Cardiac muscle cell (in vitro differentiated cells and primary cell): ENCODE data around the gene SERP2. TPM values are rescaled to one million over a fixed set of nuclear protein-coding genes. Genes with fewer than 3 reads are reported as not detected.

Experiments used
- DNase-seq, 2 donors: peaks; one replicate each; pipeline versions ENCODE4 v3.0.0 to v3.0.0-alpha.2; 2010 to 2017; ENCODE audit warnings: low read depth in 1 of 2, low spot score in 1 of 2
- H3K27ac ChIP-seq: fragments of 200-600 bp; sonication (generic); 2 replicates; pipeline ENCODE4 v1.5.1; 2016
- H3K27me3 ChIP-seq: fragments of 200-600 bp; sonication (generic); 2 replicates; pipeline ENCODE4 v1.6.0; 2016; ENCODE audit warnings: control low read depth
- H3K36me3 ChIP-seq: fragments of 200-600 bp; sonication (generic); 2 replicates; pipeline ENCODE4 v1.5.1; 2016; ENCODE audit warnings: control low read depth
- H3K4me1 ChIP-seq: fragments of 200-600 bp; sonication (generic); 2 replicates; pipeline ENCODE4 v1.8.1; 2017; ENCODE audit warnings: low read depth, mild to moderate bottlenecking, mixed run types
- H3K4me3 ChIP-seq: fragments of 200-600 bp; sonication (generic); 2 replicates; pipeline ENCODE4 v1.5.1; 2016; ENCODE audit warnings: mild to moderate bottlenecking
- H3K9me3 ChIP-seq: fragments of 200-600 bp; sonication (generic); 2 replicates; pipeline ENCODE4 v1.5.1; 2017; ENCODE audit warnings: low read depth, mild to moderate bottlenecking, control low read depth
- polyA plus RNA-seq: library from polyadenylated mRNA; unstranded; fragments of >200 nt; fragmentation: Nextera tagmentation; extraction: Ambion mirVana; gene quantifications from 2 replicates; pipeline ENCODE4 v1.2.1, GENCODE V29; 2016
- total RNA-seq: library from RNA; depleted of rRNA; stranded (reverse); fragments of >200 nt; gene quantifications from 2 replicates; pipeline ENCODE4 v1.2.3, GENCODE V29; 2016
- TF ChIP-seq, protein P1 (sequence below): IDR thresholded peaks from 2 replicates; pipeline ENCODE4 v1.5.1; 2012; ENCODE audit warnings: low read depth, mild to moderate bottlenecking, low read length

The SERP2 gene
- total and polyA plus RNA-seq, 2 experiments from 2014 or later: 3.5 to 9.0 TPM

- H3K27ac ChIP-seq: no peak overlapping the region
These were observed 706 bp downstream of the SERP2 start for GRCh38 chr13:44374348-44374712.

GRCh38 chr13:44378277-44378676 is 4.7 kb downstream of the SERP2 start:
- TF ChIP-seq, protein P1, sequence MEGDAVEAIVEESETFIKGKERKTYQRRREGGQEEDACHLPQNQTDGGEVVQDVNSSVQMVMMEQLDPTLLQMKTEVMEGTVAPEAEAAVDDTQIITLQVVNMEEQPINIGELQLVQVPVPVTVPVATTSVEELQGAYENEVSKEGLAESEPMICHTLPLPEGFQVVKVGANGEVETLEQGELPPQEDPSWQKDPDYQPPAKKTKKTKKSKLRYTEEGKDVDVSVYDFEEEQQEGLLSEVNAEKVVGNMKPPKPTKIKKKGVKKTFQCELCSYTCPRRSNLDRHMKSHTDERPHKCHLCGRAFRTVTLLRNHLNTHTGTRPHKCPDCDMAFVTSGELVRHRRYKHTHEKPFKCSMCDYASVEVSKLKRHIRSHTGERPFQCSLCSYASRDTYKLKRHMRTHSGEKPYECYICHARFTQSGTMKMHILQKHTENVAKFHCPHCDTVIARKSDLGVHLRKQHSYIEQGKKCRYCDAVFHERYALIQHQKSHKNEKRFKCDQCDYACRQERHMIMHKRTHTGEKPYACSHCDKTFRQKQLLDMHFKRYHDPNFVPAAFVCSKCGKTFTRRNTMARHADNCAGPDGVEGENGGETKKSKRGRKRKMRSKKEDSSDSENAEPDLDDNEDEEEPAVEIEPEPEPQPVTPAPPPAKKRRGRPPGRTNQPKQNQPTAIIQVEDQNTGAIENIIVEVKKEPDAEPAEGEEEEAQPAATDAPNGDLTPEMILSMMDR: no peak
- DNase-seq: no peak

More at GRCh38 chr13:44374348-44374712, 706 bp downstream of the SERP2 start:
- Histone ChIP-seq H3K27me3 (no peaks in the 10 kb centered on the region), H3K36me3 (no peaks in the 10 kb centered on the region), H3K4me3 (peak overlapping the region; percentile 41), H3K9me3 (no peaks in the 10 kb centered on the region), H3K4me1 (peaks cover 12% of the 10 kb centered on the region)
- DNase-seq: no peak
- TF ChIP-seq, protein P1: no peak

DNA sequence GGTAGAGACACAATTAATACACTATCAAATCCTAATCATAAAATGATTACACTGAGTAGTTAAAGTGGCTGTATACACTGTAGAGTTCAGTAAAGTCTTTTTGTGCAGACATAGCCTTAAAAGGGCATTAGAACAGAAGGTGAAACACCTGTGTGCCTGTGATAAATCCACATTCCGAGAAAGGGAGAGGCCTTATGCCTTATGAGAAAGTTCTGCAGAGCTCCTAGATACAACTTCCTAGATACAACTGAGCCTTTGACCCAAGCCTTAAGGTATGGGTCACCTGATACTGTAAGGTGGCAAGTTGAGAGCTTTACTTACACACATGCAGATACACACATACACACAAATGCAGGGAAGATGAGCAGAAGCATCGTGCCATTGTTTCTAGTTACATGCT is 6.3 kb downstream of the SERP2 start:
- Histone ChIP-seq H3K27ac (no peak overlapping the region), H3K9me3 (no peaks in the 10 kb centered on the region), H3K4me1 (peaks cover 29% of the 10 kb centered on the region), H3K27me3 (no peaks in the 10 kb centered on the region), H3K36me3 (no peaks in the 10 kb centered on the region), H3K4me3 (no peak overlapping the region)
- TF ChIP-seq, protein P1: no peak
- DNase-seq: no peak

More at GRCh38 chr13:44378277-44378676, 4.7 kb downstream of the SERP2 start:
- Histone ChIP-seq H3K36me3 (no peaks in the 10 kb centered on the region), H3K9me3 (no peaks in the 10 kb centered on the region), H3K27ac (no peak overlapping the region), H3K27me3 (no peaks in the 10 kb centered on the region), H3K4me3 (no peak overlapping the region), H3K4me1 (peaks cover 21% of the 10 kb centered on the region)

DNA sequence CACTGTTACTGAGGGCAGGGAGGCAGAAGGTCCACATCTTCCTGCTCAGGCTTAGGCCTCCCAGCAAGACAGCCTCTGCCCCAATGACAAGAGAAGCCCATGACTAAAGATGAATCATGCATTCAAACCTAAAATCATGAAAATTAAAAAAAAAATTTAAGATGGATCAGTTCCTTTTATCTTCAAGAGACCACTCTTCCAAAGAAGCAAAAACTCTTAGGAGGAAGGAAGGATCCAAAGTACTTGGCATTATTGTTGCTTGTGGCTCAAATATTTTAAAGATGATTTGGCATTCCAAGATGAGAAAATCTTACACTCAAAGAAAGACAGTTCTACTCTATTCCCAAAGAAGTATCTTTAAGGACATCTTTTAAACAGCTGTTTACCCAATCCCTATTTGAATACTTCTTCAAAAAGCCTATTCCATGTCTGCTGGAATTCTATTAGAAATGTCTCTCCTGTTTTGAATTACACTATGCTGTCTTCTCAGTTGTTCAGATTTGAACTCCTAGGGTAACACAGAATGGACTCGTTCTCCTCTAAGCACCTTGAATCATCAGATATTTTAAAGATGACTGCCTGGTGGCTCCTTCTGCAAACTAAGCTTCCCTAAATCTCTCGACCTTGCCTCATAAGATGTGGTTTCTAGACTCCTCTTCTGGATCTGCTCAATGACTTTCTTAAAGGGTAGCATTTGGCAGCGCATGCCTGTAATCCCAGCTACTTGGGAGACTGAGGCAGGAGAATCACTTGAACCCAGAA is 7.0 kb downstream of the SERP2 start:
- H3K4me3 ChIP-seq: no peak overlapping the region
- H3K9me3 ChIP-seq: no peaks in the 10 kb centered on the region
- no peak overlapping the region for H3K27ac ChIP-seq
- H3K4me1 ChIP-seq: peaks cover 35% of the 10 kb centered on the region
- H3K27me3 ChIP-seq: no peaks in the 10 kb centered on the region
- H3K36me3 ChIP-seq: no peaks in the 10 kb centered on the region
- TF ChIP-seq, protein P1: no peak
- DNase-seq: no peak

DNA sequence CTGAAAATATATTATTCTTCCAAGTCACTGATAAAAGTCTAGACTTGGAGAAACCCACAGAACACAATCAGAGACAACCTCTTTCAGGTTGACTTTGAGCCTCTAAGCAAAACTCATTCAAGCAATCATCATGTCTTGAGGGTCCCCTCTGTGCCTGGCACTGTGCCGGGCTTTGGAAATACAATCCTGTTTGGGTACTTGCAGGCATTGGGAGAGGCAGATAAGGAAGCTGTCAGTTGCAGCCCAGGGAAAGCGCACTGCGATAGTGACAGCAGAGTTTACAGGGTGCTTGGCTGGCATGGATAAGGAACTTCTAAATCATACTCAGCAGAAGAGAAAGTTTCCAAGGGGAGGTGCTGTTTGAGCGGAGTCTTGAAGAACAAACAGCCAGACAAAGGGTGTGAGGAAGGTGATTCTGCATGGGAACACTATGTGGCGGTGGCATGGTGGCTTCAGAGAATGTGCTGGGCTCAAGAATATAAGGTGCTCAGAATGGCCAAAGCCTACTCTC is 9.1 kb downstream of the SERP2 start:
- peak in 1 of 2 donors; percentile 52 for DNase-seq
- Histone ChIP-seq H3K9me3 (no peaks in the 10 kb centered on the region), H3K27ac (peak overlapping the region; percentile 58), H3K4me1 (peaks cover 56% of the 10 kb centered on the region), H3K27me3 (no peaks in the 10 kb centered on the region), H3K36me3 (no peaks in the 10 kb centered on the region), H3K4me3 (no peak overlapping the region)
- TF ChIP-seq, protein P1: no peak
